GM18858 (cell line): ENCODE data around the gene TCAF1.
"Not testable (repeated sequence)": the region's sequence is repeated elsewhere in the genome, so short reads cannot be mapped to it uniquely, and the experiment has no call there.

Source experiments
- ATAC-seq: cut with Tn5 transposase; IDR thresholded peaks from one replicate; pipeline ENCODE4 v1.9.1; 2021; ENCODE audit not compliant: unreplicated experiment

The TCAF1 gene

DNA sequence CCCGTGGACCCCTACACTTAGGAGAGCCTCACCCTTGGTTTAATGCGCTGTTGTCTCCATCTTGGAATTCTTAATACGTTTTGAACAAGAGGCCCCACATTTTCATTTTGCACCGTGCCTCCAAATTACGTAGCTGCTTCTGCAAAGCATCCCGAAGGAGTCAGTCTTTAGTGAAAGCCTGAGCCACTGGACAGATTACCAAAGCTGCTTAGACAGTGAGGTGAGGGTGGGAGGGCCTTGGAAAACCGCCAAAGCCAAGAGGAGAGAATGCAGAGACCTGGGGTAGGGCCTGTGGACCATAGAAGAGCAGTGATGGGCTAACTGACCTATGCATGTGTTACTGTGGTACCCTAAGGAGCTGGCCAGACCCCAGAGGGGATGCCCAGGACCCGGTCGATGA lies 4.2 kb upstream of the TCAF1 start:
- no peak for ATAC-seq

DNA sequence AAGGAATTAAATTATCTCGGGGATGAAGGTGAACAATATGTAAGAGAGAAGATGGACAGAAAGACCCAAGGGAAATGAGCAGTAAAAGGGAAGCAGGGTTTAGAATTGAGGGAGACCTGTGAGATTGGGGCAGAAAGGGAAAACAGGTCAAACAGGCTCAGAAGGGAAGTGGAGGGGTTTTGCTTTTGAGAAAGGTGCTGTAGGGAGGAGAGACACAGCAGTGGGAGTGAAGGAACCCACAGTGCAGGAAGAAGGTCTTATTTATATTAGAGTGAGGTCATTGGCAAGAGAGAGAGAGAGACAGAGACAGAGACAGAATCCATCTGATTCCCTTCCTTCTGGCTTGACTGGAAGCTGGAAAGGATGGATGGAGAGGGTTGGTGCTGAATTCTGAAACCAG lies 3.5 kb upstream of the TCAF1 start:
- ATAC-seq = no peak

- no peak for ATAC-seq
Observed at GRCh38 chr7:143902332-143902899, 440 bp upstream of the TCAF1 start.

- peak; percentile 11 for ATAC-seq
Observed at GRCh38 chr7:143901332-143901667, 676 bp downstream of the TCAF1 start.

DNA sequence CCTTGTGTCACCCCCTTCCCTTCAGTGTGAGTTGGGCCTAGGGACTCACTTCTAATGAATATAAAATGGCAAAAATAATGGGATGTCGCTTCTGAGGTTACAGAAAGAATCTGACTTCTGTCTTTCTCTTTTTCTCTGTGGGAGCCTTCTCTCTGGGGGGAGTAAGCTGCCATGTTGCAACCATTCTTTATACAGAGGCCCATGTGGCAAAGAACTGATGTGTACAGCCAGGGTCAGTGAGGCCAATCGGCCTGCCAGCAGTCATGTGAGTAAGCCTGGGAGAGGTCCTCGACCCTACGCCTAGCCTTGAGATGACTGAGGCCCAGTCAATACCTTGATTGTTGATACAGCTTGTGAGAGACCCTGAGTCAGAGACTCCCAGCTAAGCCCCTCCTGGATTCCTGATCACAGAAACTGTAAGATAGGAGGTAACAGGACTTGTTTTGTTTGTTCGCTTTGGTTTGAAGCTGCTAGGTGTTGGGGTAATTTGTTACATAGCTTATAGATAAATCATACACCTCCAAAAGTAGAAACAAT lies 1.7 kb downstream of the TCAF1 start:
- no peak for ATAC-seq

DNA sequence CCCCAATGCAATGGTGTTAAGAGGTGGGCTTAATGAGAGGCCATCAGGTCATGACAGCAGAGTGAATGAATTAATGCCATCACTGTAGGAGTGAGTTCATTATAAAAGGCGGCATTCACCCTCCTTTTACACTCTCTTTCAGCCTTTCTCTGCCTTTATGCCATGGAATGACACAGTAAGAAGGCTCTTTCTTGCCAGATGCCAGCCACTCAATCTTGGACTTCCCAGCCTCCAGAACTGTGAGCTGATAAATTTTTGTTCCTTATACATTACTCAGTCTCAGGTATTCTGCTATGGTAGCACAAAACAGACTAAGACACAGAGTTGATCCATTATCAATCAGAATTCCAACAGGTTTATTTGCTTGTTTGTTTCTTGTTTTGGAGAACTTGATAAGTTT lies 3.2 kb downstream of the TCAF1 start:
- no peak for ATAC-seq

- ATAC-seq = no peak
Observed at GRCh38 chr7:143896667-143897066, 5.3 kb downstream of the TCAF1 start.

GRCh38 chr7:143892527-143893300 lies 9.3 kb downstream of the TCAF1 start:
- peak; percentile 97 for ATAC-seq

DNA sequence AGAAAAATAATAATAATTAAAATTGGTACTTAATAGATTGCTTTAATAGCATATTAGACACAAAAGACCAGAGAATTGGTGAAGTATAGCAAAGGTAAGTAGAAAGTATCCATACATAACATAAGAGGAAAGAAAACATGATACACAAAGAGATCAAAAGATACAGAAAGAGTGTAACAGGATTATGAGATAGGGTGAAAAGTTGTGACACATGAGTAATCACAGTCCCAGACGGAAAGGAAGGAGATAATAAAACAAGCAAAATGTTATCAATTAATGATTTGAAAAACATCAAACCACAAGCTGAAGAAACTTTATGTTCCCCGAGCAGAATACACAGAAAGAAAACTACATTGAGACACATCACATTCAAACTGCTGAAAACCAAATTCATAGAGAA lies 10.5 kb downstream of the TCAF1 start:
- ATAC-seq = no peak

DNA sequence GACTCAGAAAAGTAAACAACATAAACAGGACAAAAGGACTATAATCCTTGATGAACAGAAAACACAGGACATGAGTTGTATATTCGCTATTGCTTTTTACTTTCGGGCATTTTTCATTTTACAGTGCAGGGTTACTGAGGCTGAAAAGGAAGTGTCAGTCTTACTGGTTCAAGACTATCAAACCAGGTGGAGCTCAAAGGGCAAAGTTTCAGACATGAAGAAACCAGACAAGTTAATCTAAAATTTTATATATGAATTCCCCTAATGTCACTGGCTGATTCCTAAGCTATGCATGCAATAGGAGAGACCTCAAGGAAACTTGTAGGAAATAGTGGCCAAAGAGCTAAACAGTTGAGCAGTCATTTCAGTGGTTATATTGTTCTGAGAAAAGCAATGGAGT lies 11.4 kb downstream of the TCAF1 start:
- ATAC-seq = no peak

DNA sequence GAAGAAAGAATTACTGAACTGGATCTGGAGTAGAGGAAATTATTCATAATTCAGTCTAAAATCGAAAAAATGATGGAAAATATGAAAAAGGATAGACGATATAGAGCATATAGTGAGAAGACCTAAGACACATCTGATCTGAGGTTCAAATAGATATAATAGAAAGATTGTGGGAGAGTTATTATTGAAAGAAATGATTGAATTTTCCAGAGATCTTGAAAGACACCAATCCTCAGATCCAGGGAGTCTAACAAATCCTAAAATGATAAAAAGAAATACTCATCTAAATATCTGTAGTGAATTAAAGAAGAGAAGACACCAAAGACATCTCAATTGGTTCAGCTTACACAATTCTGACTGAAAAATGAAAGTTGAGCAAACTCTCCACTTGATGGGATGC lies 12.9 kb downstream of the TCAF1 start:
- ATAC-seq = no peak

- ATAC-seq = no peak
Observed at GRCh38 chr7:143886826-143887477, 15.0 kb downstream of the TCAF1 start.

GRCh38 chr7:143885951-143886350 lies 16.0 kb downstream of the TCAF1 start:
- ATAC-seq = no peak

DNA sequence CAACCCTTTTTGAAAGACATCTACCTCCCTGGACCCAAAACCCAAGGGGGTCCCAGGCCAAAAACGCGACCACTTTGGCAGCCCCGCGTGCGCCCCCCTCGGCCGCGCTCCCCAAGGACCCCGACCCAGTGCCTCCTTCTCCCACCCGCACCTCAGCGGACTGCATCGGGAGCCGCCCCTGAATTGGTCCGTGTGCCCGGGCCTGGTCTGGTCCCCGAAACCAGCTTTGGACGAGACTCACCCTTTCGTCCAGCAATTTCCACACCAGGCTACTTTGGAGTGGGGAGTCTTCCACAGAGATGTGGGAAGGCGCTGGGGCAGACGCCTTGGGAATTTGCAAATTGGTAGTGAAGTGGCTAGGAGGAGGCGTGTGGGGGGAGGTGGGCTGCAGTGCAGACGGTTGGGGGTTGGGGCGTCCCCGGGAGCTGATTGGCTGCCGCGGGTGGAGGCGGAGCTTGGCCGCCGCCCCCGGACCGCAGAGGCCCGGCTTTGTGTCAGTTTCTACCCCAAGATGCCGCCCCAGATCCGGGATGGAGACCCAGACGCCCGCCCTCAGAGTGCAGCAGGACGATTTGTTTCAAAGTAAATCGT lies 16.9 kb downstream of the TCAF1 start:
- peak; percentile 77 for ATAC-seq

DNA sequence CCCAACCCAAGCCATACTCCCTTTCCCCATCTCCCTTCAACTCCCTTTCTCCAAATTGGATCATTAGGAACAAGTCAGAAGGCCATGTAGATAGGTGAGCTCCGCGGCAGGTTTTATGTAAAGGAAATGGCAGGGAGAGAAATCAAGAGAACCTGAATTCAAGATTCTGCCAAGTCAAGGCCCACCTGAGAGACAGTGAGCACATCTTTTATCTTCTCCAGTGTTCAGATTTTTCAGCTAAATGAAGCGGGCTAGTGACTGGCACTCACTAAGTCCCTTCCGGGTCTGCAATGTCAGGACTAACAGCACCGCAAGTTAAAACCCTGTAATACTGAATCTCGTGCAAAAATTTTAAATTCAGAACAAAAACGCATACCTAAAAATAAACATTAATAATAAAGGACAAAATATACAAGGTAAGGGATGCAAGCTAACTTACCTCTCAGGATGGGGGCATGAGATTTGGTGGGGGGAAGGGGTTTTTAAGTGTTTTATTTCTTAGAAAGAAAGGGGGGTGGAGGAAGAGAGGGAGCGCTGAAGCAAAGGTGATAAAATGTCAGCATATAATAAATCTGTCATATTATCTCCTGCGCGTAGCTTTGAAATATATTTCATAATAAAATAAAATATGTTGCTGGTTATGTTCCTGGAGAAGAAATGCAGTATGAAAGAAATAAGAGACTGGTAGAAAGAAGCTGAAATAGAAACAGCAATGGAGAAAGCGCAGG lies 17.6 kb downstream of the TCAF1 start:
- ATAC-seq = no peak

GRCh38 chr7:143882604-143883078 lies 19.3 kb downstream of the TCAF1 start:
- no peak for ATAC-seq

DNA sequence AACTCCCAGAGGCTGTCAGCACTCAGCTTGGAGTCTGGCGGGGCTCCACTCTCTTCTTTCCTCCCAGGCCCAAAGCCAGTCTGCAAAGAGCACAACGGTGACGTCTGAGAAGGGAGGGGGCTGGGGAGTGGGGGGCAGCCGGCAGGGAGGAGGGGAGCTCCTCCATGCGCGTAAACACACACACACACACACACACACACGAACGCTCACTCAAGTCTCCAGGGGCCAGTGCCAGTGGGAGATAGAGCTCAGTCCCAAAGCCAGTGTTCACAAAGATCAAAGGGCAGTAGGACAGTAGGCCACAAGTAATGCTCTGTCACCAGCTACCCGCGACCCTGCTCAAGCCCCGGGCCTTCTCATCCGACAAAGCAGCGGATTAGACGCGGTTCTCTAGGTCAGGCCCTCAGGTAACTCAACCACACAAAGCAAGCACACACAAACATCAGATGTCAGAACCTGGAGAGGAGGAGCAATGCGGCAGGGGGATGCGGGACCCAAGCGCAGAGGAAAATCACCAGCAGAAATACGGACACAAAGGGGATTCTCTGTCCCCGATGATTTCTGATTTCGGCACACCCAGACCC lies 19.9 kb downstream of the TCAF1 start:
- no peak for ATAC-seq

- no peak for ATAC-seq
Observed at GRCh38 chr7:143878884-143879283, 23.1 kb downstream of the TCAF1 start.

GRCh38 chr7:143877098-143877497 lies 24.9 kb downstream of the TCAF1 start:
- ATAC-seq = no peak

DNA sequence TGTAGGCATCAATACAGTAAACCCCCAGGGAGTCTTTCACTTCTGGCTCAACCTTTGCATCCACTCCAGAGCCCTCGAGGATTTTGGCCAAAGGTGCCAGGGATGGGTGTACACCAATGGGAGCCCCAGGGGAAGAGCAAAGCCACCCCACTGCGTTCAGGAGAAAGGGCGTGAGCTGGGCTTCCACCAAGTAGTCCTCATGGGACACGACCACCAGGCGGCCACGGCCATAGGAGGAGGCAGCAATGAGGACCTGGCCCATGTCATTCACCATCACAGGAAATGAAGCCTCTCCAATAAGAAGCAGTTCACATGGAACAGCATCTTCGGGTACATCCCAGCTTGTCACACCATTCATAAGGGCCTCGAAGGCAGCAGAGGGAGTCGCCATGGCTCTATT lies 25.8 kb downstream of the TCAF1 start:
- ATAC-seq = no peak

- ATAC-seq = not testable (repeated sequence)
Observed at GRCh38 chr7:143873242-143873641, 28.7 kb downstream of the TCAF1 start.
